HG02943 (cell line): ENCODE data around the gene SEC24D.

Source experiments
- ATAC-seq: cut with Tn5 transposase; IDR thresholded peaks from one replicate; pipeline ENCODE4 v1.9.1; 2021; ENCODE audit warnings: mild to moderate bottlenecking, low read depth, moderate library complexity; ENCODE audit not compliant: unreplicated experiment

Gene SEC24D

DNA sequence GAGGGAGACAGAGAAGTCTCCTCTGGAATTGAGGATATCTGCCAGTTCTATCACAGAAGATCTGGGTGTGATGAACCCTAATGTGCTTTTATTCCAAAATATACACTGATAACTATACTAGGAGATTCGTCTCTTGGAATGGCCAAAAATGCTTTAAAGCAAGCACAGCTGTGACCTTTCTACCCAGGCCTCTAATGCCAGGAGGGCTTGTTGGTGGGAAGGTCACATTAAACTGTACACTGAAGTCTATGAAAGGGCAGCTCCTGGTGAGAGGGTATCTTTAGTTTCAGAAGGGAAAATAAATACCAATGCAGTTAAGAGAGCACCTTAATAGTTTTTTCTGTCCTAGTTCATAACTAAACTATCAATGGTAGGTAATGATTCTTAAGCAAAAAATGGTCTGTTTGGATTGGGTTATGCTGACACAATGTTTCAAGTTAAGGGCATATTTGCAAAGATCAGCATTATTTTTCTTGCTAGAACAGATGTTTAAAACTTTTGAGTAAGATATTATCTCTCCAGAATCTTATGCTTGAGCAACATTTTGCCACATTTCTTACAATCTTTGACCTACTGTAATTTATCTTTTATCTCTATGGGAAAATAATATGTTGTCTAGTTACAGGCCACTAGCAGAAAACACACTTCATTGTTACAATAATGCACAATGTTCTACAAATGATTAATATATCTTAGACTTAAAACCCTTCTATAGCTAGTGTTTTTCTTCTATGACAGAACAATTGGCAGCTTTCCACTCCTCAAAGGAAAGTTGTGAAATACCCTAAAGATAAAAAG, 59.6 kb downstream of the SEC24D start:
- no peak for ATAC-seq

DNA sequence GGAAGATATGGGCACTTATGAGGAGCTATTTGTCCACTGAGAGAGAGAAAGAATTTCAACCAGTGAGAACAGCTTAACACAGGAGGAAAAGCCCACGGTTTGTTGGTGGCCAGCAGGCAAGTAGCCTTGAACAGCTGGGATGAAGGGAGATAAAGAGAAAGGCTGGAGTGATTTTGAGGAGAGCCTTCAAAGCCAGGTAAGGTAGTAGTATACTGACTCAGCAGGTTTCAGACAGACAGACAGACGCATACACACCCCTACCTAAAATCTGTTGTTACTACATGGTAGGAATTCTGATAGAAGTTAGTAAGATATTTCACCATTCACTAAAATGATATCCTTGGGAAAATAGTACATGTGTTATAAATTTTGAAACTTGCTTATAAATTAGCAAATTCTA, 60.5 kb downstream of the SEC24D start:
- no peak for ATAC-seq

DNA sequence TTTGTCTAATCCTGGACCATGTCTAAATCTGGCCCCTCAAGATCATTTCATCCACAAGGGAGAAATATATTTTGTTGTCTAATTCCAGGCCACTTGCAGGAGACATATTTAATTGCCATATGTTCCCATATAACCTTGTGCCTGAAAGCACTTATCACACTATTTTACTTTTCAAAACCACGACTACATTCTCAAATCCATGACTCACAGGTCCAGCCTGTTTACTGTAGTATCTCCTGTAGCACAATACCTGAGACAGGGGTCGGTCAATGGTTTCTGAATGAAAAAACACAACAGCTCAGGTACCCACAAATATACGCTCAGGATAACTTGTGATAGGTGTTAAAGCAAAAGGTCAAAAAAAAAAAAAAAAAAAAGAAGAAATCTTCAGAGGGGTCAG, 60.9 kb downstream of the SEC24D start:
- no peak for ATAC-seq

DNA sequence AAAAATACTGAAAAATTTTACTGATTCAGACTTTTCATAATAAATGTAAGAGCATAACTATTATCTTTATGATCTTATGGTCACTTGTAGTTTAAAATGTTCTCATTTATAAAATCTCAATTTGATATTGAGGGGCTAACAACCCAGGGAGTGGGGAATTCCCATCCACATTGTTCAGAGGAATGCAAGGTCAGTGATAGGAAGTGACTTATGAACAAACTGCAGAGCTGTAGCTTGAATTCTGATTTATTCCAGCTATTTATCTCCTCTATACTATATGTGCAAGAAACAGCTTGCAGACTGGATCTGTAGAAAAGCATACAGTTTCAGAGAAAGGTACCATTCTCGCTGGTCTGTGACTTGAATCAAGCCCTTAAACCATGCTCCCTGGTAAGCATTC, 61.6 kb downstream of the SEC24D start:
- no peak for ATAC-seq

DNA sequence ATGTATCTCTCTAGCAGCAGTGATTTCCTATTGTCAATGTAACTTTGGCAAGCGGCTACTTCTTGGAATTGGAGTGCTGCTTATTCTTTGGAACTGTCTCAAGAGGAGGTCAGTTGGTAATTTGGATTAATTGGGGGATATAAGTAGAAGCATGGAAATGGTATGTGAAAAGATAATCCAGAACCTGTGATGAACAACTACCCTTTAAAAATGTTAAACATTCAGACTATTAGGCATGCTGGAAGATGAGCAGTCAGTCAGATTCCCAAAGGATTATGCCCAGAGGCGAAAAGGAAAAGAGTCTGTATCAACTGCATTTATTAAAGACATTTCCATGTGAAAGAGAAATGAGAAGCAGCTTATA, 62.5 kb downstream of the SEC24D start:
- no peak for ATAC-seq

DNA sequence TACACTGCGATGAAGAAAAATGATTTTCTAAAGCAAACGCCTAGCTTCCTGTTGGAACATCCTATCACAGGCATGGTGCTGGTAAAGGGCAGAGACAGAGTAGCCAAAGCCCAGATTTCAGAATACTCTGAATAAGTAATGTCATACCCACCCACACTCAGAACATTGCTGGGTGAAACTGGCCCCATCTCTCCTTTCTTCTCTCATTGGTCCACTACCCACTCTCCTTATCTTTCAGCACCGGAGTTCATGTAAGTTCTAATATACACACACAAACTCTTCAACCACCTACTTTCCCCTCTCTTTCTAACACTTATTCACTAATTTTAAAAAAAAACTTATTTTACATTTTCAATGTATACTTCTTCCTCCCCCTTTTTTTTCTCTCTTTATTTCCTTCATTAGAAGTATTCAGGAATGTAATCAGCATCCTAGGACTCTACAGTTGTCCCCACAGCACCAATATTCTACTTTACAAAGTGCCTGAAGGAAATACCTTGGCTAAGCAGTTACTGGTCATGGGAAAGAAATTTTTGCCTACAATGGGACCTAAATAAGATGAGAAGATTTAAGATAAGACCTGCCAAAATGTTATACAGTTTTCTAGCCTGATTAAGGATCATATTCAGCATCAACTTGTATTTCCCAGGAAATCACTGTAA, 63.0 kb downstream of the SEC24D start:
- no peak for ATAC-seq

DNA sequence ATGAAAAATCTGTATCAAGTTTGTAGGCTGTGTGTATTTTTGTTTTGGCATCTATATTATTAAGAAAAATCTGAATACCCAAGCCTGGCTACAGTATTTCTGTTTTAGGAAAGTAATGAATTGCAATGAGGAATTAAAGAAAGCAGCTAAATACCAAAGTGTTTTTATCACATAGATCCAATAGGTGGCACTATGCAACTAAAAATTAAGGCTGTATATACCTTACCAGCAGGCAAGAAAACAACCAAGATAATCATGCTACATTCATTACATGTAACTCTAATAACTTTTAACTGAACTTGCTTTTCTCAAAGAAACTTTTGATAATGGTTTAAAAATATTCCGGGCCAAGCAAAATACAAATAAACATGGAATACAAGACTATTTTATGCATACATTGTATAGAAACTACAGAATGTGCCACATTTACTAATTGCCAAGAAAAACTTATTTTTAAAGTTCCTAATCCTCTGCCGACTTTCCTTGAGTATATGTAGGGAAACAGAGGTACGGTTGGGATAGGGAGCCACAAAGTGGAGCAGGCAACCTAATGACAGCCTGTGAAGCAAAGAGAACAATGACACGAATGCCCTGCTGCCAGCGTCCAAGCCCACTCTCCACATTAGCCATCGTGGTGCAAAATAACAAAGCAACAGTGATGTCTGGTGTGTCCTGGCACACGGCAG, 63.7 kb downstream of the SEC24D start:
- peak; percentile 60 for ATAC-seq

DNA sequence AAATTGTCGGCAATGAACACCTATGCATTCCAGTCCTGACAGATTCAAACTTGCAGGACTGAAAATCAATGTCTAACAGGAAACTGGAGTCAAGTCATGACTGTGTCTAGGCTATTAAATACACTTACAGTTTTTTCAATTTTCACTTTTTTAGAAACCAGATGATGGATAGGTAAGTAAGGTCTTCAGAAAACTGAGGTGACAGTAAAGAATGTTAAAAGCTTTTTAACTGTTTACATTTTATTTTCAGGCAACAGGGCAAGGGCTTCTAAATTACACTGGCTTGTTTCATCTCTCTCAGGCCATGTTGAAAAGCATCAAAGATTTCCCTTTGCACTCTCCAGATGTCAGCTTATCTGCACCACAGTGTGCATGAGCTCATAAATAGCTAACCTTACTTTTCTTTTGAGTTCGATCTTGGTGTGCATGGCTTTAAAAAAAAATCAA, 65.2 kb downstream of the SEC24D start:
- no peak for ATAC-seq

DNA sequence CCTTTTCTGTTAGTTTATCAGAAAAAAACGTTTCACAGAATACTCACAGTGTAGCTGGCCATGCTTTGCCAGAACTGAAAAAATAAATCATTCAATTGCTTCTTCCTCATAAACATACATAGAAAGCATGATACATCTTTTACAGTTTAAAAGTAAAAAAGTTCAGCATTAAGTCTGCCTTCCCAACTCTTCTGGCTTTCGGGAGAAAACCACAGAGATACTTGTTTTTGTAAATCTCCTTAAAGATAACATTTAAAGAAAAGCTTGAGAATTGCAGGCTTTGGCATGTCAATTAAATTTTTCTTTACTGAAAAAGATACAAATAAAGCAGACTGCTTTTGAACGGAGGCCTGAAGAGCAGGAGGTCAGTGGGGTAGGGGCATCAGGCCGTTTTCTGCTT, 66.8 kb downstream of the SEC24D start:
- no peak for ATAC-seq

DNA sequence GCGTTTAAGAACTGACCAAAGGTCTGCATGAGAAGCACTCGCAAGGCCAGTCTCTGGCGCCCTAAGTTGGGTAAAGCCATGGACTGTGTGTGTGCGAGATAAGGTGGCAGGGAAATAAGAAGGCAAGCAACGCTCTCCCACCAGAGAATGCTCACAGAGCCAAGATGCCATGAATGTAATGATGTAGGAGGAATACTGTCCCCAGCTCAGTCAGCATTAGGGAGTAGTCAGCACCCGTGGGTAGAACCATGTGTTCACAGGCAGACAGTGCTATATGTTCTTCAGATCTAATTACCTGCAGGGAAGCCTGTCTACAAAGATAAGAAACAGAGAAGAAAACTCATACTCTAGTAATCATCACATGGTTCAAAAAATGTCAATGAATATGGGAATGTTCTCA, 68.8 kb downstream of the SEC24D start:
- no peak for ATAC-seq

DNA sequence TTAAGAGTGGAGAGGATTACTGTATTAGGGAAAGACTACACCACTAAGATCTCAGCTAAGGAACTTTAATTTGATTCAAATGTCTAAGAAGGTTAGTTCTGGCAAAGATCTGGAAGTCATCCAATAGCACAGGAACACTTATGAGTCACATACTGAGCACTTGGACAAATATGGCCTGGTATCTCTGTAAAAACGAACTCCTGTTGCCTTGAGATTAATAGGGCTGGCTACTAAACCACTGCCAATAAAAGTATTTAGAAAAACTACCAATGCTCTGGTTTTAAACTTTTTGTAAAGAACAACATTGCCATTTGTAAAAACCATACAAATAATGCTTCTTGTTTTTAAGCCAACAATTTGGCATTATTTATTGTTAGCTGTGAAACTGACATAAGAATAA, 70.5 kb downstream of the SEC24D start:
- ATAC-seq, result no peak

DNA sequence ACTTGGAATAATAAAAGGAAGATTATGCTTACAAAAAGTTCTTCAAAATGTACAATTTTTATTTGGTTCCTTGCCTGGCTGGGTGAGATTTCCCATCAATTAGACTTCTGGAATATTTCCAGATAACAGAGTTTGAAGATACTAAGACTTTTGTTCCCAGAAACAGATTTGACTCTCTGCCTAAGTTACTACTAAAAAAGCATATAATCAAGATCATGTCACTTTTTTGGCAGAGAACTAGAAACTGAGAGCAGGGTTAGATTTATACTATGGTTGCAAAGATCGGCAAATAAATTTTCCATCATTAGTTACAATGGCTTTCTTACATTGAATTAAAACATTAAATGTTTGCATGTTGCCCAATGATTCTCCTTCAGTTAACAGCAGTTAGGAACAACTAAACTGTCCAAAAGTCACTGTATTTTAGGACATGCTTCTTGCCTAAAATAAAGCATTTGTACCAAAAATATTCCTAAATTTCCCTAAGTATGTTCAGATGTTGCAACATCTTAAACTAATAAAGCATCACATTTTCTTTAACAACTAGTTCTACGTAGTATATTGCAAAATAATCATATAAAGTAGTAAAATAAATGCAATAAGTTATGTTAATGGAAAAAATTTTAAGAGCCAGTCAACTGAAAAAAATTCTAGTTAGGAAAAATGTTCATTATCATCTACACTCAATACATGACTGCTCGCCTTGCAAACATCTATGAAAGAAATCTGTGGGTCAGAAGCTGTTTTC, 73.0 kb downstream of the SEC24D start:
- no peak for ATAC-seq

DNA sequence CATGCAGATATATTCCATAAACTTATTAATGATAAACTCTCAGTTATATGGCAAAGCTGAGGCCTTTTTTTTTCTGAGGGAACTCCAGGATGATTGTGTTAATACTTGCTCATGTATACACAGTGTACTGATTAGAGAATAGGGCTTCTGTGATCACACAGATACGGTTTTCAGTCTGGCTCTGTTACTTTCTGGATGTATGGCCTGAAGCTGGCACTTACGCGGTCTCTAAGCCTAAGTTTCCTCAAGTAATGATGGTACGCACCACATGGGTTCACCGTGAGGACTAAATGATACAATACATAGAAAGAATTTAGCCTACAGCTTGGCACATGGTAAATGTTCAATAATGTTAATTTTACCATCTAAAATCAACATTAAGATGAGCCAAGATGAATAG, 73.8 kb downstream of the SEC24D start:
- ATAC-seq, result no peak

DNA sequence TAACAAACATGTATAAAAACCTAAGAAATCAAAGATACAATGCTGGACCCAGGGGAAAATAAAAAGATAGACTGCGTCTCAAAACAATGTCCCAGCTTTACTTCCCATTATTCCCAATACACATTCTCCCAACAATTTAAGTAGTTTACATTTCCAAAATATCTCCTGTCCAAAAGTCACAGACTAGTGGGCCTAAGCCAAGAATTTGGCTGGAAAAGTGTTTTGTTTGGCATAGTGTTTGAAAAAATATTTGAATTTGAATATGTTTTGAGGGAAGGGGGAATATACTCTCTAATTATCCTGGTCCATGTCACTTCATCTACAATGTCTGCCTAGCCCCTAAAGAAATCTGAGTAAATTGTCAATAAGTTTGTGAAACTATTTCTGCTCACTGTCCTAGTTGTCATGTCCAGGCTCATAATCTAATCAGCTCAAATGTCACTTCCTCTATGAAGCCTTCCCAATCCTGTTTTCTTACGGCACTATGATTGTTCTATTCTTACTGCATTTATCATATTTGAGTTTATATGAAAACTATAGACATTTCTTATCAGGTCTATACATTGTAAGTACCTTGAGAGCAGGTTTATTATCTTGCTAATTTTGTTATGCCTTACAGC, 74.4 kb downstream of the SEC24D start:
- no peak for ATAC-seq

DNA sequence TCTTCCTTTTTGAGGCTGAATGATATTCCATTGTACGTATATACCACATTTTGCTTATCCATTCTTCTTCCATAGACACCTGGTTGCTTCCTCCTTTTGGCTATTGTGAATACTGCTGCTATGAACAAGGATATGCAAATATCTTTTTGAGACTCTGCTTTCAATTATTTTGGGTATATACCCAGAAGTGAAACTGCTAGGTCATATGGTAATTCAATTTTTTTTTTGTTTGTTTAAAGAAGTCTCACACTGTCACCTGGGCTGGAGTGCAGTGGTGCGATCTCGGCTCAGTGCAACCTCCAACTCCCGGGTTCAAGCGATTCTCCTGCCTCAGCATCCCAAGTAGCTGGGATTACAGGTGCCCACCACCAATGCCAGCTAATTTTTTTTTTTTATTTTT, 75.4 kb downstream of the SEC24D start:
- peak; percentile 96 for ATAC-seq

DNA sequence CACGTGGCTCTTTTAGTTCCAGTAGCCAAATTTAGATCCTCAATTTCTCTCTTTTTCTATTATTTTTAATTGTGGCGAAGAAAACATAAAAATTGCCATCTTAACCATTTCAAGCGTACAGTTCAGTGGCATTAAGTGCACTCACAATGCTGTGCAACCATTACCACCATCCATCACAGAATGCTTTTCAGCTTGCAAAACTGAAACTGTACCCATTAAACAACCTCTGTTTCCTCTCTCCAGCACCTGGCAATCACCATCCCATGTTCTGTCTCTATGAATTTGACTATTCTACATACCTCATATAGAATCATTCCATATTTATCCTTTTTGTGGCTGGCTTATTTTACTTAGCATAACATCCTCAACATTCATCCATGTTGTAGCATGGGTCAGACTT, 75.8 kb downstream of the SEC24D start:
- ATAC-seq, result peak; percentile 46

DNA sequence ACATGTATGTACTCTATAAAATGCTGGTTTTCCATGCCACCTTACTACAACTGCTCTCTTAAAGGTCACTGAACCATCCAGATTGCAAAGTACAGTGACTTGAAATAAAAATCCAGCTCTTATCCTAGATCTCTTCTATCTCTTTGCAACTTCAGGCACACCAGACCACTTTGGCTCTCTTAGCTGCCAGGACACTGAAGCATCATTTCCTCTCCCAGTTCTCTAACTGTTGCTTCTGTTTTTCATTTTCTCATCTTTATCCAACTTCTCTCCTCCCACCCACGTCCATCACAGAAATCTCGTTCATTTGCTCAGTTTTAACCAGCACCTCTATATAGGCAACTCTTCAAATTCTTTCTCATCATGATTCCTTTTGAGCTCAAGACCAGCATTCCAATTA, 76.4 kb downstream of the SEC24D start:
- no peak for ATAC-seq

DNA sequence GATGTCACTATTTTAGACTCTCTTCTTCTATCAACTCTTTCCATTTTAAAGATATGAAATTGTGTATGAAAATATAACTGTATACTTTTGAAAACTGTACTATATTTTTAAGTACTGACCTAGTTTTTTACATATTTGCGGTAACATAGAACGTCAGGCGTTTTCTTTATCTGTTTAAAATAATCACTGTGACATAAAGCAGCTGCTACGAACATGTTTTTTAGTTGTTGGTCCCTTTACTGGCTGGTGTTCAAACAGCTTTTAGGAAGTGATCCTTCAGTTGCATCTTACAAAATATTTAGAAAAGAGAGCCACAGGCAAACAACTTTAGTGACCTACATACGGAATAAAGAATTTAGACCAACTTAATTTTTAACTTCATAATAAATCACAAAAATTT, 77.6 kb downstream of the SEC24D start:
- no peak for ATAC-seq

DNA sequence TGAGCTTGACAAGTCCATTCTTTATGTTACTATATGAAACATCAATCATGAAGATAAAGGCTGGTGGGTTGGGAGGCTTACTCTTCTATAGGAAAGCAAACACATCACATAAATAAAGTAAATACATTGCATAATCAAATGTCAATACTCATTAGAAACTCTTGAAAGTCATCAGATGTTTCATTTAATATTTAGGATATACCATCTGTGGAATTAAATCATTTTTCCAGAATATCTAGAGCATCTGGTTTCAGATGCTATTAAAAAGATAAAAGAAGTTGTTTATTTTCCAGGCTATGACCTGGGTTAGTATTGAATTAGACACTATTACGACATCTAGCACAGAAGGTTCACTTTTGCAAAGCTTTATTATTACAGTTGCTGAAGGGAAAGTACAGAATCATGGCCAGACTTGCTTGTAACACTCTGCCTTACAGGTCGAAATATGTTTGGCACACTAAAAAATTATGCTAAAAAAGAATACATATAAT, 78.1 kb downstream of the SEC24D start:
- no peak for ATAC-seq

DNA sequence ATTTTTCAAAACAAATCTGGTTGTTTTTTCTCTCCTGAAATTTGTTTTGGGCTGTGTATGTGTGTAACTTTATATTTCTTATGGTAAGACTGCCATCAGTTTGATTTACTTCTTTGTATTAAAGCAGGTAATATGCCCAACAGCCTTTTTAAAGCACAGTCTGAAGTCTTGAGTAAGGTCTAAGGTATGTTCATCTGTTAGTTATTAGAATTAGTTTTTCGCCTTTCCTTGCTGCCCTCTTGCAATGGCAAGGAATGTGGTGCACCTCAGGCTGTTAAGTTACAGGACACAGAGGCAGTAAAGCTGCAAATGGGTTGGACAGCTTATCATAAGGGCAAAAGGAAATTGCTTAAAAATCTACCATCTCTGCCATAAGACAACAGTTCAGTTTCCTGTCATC, 79.0 kb downstream of the SEC24D start:
- no peak for ATAC-seq
